Uterus (tissue), 4 donors: ENCODE results near the gene SLIT3. TPM values are rescaled to one million over a fixed set of nuclear protein-coding genes. Genes with fewer than 3 reads are reported as not detected.
A peak's percentile ranks its signal among the peaks of the same experiment; 100 is the strongest.

Source experiments
- DNase-seq, 2 donors: peaks; one replicate each; pipeline ENCODE4 v3.0.0-alpha.2; 2019 to 2020
- H3K27ac ChIP-seq, 2 donors: fragments of 200-600 bp; sonication (generic); 1 replicate in 1 of 2; 2 replicates in 1 of 2; pipeline ENCODE4 v1.5.1; 2016 to 2018
- H3K27me3 ChIP-seq, 2 donors: fragments of 200-600 bp; sonication (generic); one replicate each; pipeline ENCODE4 v1.5.1; 2018 to 2019; ENCODE audit warnings: control low read depth in 1 of 2
- H3K36me3 ChIP-seq, 2 donors: fragments of 200-600 bp; sonication (generic); one replicate each; pipeline ENCODE4 v1.5.1; 2019; ENCODE audit warnings: control low read depth in 1 of 2
- H3K4me1 ChIP-seq, 2 donors: fragments of 200-600 bp; sonication (generic); one replicate each; pipeline ENCODE4 v1.5.1; 2018 to 2019; ENCODE audit warnings: control low read depth in 1 of 2
- H3K4me3 ChIP-seq, 2 donors: fragments of 200-600 bp; sonication (generic); 1 replicate in 1 of 2; 2 replicates in 1 of 2; pipeline ENCODE4 v1.5.1; 2018 to 2019; ENCODE audit warnings: mild to moderate bottlenecking in 1 of 2
- H3K9me3 ChIP-seq, 2 donors: fragments of 200-600 bp; sonication (generic); one replicate each; pipeline ENCODE4 v1.5.1; 2019; ENCODE audit warnings: control low read depth in 1 of 2
- CTCF ChIP-seq, 4 experiments: fragments of 200-600 bp in 2 of 4; fragments of 450-650 bp in 2 of 4; sonication (generic) in 2 of 4; IDR thresholded peaks; one replicate each; pipeline ENCODE4 v1.5.1; 2016 to 2019; ENCODE audit warnings: antibody characterized with exemption in 4 of 4, mild to moderate bottlenecking in 2 of 4, moderate library complexity in 1 of 4
- POLR2A ChIP-seq, 2 donors: fragments of 450-650 bp; IDR thresholded peaks; one replicate each; pipeline ENCODE4 v1.6.1; 2016; ENCODE audit warnings: antibody characterized with exemption in 2 of 2, mild to moderate bottlenecking in 1 of 2, moderate library complexity in 1 of 2
- intact Hi-C: fragments of 100-400 bp; cut with DNase I; formaldehyde crosslinking; loops from one replicate; pipeline ENCODE4 v1.15.1; 2023; ENCODE audit warnings: low total_unique reads
- total RNA-seq, 4 donors: library from RNA; depleted of rRNA in 3 of 4; stranded (reverse); fragments of >200 nt in 3 of 4; gene quantifications; one replicate each; pipeline versions ENCODE4 v1.1.0 to v1.2.4, GENCODE V29; 2014 to 2023
- donor health status: DM: yes; HTN: yes; CAD: no.

Gene SLIT3
- total RNA-seq, 4 donors from 2014 or later, result 9.4 to 62.2 (median 28.1) TPM

DNA sequence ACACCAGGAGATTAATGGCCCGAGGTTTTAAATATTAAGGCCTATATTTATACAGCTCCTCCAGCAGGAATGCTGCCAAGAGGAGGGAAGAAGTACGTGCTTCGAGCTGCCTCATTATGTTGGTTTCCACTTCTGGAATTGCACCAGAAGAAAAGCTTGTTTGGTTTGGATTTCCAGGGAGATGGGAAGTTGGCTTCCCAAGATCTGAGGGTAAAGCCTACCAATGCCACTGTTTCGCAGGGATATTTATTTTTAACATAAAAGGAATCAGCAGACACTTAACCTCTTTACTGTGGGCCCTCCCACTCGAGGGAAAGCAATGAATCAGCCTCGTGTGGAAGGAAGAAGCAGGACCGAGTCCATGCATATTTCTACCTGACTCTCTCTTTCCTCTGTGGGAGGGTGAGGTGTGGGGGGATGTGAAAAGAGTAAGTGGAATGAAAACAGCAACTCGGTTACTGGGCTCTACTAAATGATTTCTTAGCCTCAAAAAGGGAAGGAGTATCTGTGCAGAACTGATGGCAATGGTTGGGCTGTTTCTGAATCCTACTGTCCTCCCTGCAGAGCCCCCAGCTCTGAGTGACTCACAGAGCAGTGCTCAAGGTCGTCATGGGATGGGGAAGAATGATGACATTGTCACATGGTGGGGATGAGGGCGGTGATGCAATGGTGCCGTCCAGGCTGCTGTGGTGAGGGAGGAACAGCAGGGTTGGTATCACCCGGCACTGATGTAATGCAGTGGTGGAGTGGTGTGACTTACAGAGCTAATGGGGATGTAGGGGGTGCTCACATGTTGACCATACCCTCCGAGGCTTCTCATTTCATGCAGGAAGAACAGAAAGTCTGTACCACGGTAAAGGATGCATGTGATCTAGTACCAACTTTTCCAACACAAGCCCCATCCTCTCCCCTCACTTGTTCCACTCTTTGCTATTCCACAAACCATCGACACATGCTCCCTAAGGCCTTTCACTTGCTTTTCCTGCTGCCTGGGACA lies 506.8 kb downstream of the SLIT3 start:
- Histone ChIP-seq H3K36me3 (no peaks in the 10 kb centered on the region), H3K4me1 (no peaks in the 10 kb centered on the region), H3K27ac (peak overlapping the region; percentile 38 to 70), H3K27me3 (no peaks in the 10 kb centered on the region), H3K9me3 (no peaks in the 10 kb centered on the region), H3K4me3 (no peak overlapping the region)
- TF ChIP-seq CTCF (IDR thresholded peaks at IDR 0.05) (no peak), POLR2A (IDR thresholded peaks at IDR 0.05) (no peak)
- peak; percentile 29 to 37 for DNase-seq
- intact Hi-C loops, result no loop called here

GRCh38 chr5:168792678-168793077 lies 508.3 kb downstream of the SLIT3 start:
- Histone ChIP-seq H3K27me3 (no peaks in the 10 kb centered on the region), H3K4me1 (no peaks in the 10 kb centered on the region), H3K4me3 (no peak overlapping the region), H3K27ac (no peak overlapping the region), H3K9me3 (no peaks in the 10 kb centered on the region), H3K36me3 (no peaks in the 10 kb centered on the region)
- intact Hi-C loops, result no loop called here
- TF ChIP-seq CTCF (IDR thresholded peaks at IDR 0.05) (no peak), POLR2A (IDR thresholded peaks at IDR 0.05) (no peak)
- no peak for DNase-seq

DNA sequence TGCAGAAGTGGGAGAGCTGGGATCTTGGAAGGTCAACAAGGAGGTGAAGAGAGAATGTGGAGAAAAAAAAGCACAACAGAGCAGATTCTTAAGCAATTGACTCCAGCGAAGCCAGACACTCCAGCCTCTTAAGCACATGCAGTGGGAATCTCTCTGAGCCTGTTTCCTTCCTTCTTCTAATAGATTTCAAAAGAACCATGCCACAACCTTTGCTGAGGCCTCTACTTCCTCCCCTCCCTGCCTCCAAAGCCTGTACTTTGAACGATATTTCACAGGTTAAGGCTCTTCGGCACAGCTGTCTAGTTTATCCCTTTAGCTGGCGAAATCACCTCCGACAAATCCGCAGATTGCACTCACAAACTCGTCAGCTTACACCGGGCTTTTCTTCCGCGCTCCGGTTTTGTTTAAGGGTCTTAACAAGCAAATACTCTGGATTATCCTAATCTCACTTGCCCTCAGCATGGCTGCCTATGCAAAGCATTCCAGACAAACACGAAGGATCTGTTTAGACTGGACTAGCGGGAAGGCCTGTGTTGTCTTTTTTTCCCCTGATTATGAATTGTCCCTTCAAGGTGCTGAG lies 510.2 kb downstream of the SLIT3 start:
- Histone ChIP-seq H3K27me3 (no peaks in the 10 kb centered on the region), H3K4me3 (no peak overlapping the region), H3K36me3 (no peaks in the 10 kb centered on the region), H3K9me3 (no peaks in the 10 kb centered on the region), H3K4me1 (no peaks in the 10 kb centered on the region), H3K27ac (no peak overlapping the region)
- no peak for TF ChIP-seq CTCF (IDR thresholded peaks at IDR 0.05)
- DNase-seq, result no peak
- intact Hi-C loops, result no loop called here

GRCh38 chr5:168790002-168790635 lies 510.8 kb downstream of the SLIT3 start:
- DNase-seq, result no peak
- intact Hi-C loops, result no loop called here

More at GRCh38 chr5:168790002-168790635, 510.8 kb downstream of the SLIT3 start:
- Histone ChIP-seq H3K4me1 (no peaks in the 10 kb centered on the region), H3K27me3 (no peaks in the 10 kb centered on the region), H3K27ac (no peak overlapping the region), H3K36me3 (no peaks in the 10 kb centered on the region), H3K9me3 (no peaks in the 10 kb centered on the region), H3K4me3 (no peak overlapping the region)
- TF ChIP-seq CTCF (IDR thresholded peaks at IDR 0.05) (no peak), POLR2A (IDR thresholded peaks at IDR 0.05) (no peak)
